Retinal pigment epithelial cell (primary cell): ENCODE data around the gene ELL3.
A peak's percentile ranks its signal among the peaks of the same experiment; 100 is the strongest.

Experiments
- DNase-seq: peaks from one replicate; pipeline ENCODE4 v3.0.0-alpha.2; 2010; ENCODE audit warnings: low read depth
- H3K4me3 ChIP-seq: 2 replicates; pipeline ENCODE4 v1.5.1; 2011; ENCODE audit warnings: mild to moderate bottlenecking, low read length, control low read depth, moderate library complexity
- TF ChIP-seq, protein P1 (sequence below): conservative IDR thresholded peaks from 2 replicates; pipeline ENCODE4 v1.5.1; 2011; ENCODE audit warnings: low read depth, low read length, control low read depth, inconsistent platforms

Gene ELL3

DNA sequence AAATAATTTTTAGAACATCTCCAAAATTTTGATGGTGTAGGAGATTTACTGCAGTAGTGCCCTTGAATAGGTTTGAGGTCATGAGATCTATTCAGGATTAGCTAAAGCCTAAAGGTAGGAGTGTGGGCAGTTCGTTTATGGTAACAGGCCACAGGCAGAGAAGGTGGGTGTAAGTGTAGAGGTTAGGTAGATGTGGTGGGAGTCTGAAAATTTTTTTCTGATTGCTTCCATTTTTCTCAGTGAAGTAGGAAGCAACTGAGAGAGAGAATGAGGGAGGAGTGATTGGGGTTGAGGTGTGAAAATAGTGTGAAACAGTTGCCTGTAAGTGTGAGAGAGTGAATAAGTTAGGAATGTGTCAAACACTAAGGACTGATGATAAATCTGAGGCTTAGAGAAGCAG, 2.2 kb upstream of the ELL3 start:
- TF ChIP-seq, protein P1, sequence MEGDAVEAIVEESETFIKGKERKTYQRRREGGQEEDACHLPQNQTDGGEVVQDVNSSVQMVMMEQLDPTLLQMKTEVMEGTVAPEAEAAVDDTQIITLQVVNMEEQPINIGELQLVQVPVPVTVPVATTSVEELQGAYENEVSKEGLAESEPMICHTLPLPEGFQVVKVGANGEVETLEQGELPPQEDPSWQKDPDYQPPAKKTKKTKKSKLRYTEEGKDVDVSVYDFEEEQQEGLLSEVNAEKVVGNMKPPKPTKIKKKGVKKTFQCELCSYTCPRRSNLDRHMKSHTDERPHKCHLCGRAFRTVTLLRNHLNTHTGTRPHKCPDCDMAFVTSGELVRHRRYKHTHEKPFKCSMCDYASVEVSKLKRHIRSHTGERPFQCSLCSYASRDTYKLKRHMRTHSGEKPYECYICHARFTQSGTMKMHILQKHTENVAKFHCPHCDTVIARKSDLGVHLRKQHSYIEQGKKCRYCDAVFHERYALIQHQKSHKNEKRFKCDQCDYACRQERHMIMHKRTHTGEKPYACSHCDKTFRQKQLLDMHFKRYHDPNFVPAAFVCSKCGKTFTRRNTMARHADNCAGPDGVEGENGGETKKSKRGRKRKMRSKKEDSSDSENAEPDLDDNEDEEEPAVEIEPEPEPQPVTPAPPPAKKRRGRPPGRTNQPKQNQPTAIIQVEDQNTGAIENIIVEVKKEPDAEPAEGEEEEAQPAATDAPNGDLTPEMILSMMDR: no peak
- no peak overlapping the region for H3K4me3 ChIP-seq

DNA sequence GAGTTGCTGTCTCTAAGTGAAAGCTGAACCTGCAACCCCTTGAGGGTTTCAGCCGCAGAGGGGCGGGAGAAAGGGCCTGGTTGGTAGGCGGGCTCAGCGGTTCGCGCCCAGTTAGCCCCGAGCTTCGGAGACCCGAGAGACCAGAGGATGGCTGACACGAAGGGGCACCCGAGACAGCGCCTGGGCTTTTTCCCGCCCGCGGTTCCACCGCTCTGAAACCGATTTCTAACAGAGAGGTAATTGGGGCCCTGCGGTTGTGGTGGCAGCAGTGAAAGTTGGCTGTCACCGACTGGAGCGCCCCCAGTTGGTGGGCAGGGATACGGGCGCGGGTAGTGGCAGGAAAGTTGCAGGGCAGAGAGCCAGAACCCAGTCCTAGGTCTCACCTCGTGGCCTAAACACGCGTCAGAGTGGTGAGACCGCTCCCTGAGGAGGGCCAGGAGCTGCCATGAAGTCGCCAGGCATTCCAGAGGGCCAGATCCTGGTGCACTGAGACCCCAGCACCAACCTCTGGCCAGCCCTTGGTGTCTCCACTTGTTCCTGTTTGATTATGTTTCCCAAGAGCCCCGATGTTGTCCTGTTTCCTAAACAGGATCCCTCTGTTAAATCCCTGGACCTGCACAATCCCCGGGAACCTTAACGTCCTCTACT, 625 bp upstream of the ELL3 start:
- TF ChIP-seq, protein P1: peak; percentile 80
- H3K4me3 ChIP-seq: peak overlapping the region; percentile 55

More for the DNA sequence above, 2.2 kb upstream of the ELL3 start:
- DNase-seq: no peak

DNA sequence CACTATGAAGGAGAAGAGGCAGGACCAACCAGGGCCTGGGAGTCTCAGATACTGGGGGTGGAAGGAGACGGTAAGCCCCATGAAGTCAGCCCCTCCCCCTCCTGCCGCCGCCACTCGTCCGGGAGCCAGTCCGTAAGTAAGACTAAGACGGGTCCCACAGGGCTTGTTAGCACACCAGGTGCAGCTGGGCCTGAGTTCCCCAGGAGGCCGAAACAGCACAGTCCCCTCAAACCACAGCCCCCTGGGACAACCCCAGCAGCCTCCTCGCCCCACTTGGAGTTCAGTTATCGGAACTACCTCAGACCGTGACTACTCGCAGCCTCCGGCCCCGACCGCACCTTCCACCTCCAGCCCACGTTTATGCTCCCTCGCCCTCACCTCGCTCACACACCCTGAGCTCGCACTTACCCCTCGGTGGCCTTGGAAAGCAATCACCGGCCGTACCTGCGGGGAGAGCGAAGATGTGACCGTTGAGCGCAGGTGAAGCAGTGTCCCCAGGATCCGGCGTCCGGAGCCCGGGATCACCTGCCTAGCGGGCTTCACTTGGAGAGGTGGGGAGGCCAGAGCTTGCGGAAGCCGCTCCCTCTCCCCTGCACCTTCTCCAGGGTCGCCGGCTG, 557 bp downstream of the ELL3 start:
- no peak for DNase-seq
- H3K4me3 ChIP-seq: peak overlapping the region; percentile 55
- TF ChIP-seq, protein P1: no peak

More for the DNA sequence above, 625 bp upstream of the ELL3 start:
- no peak for DNase-seq

GRCh38 chr15:43775411-43775965, 1.3 kb downstream of the ELL3 start:
- TF ChIP-seq, protein P1: peak; percentile 48
- H3K4me3 ChIP-seq: no peak overlapping the region
- DNase-seq: no peak

GRCh38 chr15:43774062-43774461, 2.7 kb downstream of the ELL3 start:
- no peak overlapping the region for H3K4me3 ChIP-seq
- TF ChIP-seq, protein P1: no peak

GRCh38 chr15:43772624-43773023, 4.1 kb downstream of the ELL3 start:
- DNase-seq: no peak
- TF ChIP-seq, protein P1: no peak
- H3K4me3 ChIP-seq: no peak overlapping the region

More at GRCh38 chr15:43774062-43774461, 2.7 kb downstream of the ELL3 start:
- no peak for DNase-seq

- DNase-seq: no peak
- TF ChIP-seq, protein P1: no peak
- H3K4me3 ChIP-seq: no peak overlapping the region
Observed at GRCh38 chr15:43771816-43772215, 5.0 kb downstream of the ELL3 start.
